Loucy (cell line): ENCODE data around the gene PNPLA6.
A peak's percentile ranks its signal among the peaks of the same experiment; 100 is the strongest.

Experiments used
- H2AFZ ChIP-seq: fragments of 200-600 bp; sonication (generic); 2 replicates; pipeline ENCODE4 v1.6.0; 2016; ENCODE audit warnings: antibody characterized with exemption, mild to moderate bottlenecking, low read length, moderate library complexity
- H3F3A ChIP-seq: fragments of 200-600 bp; 2 replicates; pipeline ENCODE4 v1.6.0; 2016; ENCODE audit warnings: antibody characterized with exemption, low read depth, mild to moderate bottlenecking
- H3K27me3 ChIP-seq: fragments of 200-600 bp; sonication (generic); 2 replicates; pipeline ENCODE4 v1.6.1; 2014; ENCODE audit warnings: low read length, mild to moderate bottlenecking; ENCODE audit not compliant: insufficient read depth, poor library complexity, severe bottlenecking
- H3K36me3 ChIP-seq: fragments of 200-600 bp; sonication (generic); 2 replicates; pipeline ENCODE4 v1.6.1; 2016; ENCODE audit warnings: low read length; ENCODE audit not compliant: insufficient read depth
- H3K4me1 ChIP-seq: fragments of 200-600 bp; sonication (generic); 2 replicates; pipeline ENCODE4 v1.5.1; 2014; ENCODE audit warnings: low read length, mild to moderate bottlenecking; ENCODE audit not compliant: insufficient read depth, poor library complexity, severe bottlenecking
- H3K4me2 ChIP-seq: fragments of 200-600 bp; sonication (generic); 2 replicates; pipeline ENCODE4 v1.6.0; 2014; ENCODE audit warnings: antibody characterized with exemption, low read length, low read depth, mild to moderate bottlenecking; ENCODE audit not compliant: poor library complexity, severe bottlenecking
- H3K4me3 ChIP-seq: fragments of 200-600 bp; sonication (generic); 2 replicates; pipeline ENCODE4 v1.5.1; 2014; ENCODE audit warnings: low read length, mild to moderate bottlenecking, mixed read lengths; ENCODE audit not compliant: poor library complexity, severe bottlenecking
- H3K79me2 ChIP-seq: fragments of 200-600 bp; sonication (generic); 2 replicates; pipeline ENCODE4 v1.6.1; 2014; ENCODE audit warnings: low read length; ENCODE audit not compliant: insufficient read depth
- H3K9ac ChIP-seq: fragments of 200-600 bp; sonication (generic); 2 replicates; pipeline ENCODE4 v1.6.0; 2014; ENCODE audit warnings: mild to moderate bottlenecking, low read depth, low read length, moderate library complexity; ENCODE audit not compliant: poor library complexity, severe bottlenecking
- H3K9me2 ChIP-seq: fragments of 200-600 bp; sonication (generic); replicated peaks from 2 replicates; pipeline ENCODE4 v1.6.1; 2016; ENCODE audit warnings: low read depth, low read length, mixed read lengths
- H3K9me3 ChIP-seq: fragments of 200-600 bp; sonication (generic); 2 replicates; pipeline ENCODE4 v1.6.1; 2014; ENCODE audit warnings: mild to moderate bottlenecking, antibody characterized with exemption, low read length, low read depth; ENCODE audit not compliant: insufficient read depth
- H4K20me1 ChIP-seq: fragments of 200-600 bp; sonication (generic); 2 replicates; pipeline ENCODE4 v1.6.0; 2014; ENCODE audit warnings: antibody characterized with exemption, low read length, mild to moderate bottlenecking; ENCODE audit not compliant: insufficient read depth, poor library complexity, severe bottlenecking
- EZH2phosphoT487 ChIP-seq: fragments of 200-600 bp; IDR thresholded peaks from 2 replicates; pipeline ENCODE4 v1.6.1; 2018; ENCODE audit warnings: antibody characterized with exemption, mild to moderate bottlenecking, moderate library complexity, borderline replicate concordance
- TF ChIP-seq, protein P1 (sequence below): fragments of 200-600 bp; sonication (generic); conservative IDR thresholded peaks from 2 replicates; pipeline ENCODE4 v1.5.1; 2014; ENCODE audit warnings: mild to moderate bottlenecking, antibody characterized with exemption, low read length

PNPLA6 gene

DNA sequence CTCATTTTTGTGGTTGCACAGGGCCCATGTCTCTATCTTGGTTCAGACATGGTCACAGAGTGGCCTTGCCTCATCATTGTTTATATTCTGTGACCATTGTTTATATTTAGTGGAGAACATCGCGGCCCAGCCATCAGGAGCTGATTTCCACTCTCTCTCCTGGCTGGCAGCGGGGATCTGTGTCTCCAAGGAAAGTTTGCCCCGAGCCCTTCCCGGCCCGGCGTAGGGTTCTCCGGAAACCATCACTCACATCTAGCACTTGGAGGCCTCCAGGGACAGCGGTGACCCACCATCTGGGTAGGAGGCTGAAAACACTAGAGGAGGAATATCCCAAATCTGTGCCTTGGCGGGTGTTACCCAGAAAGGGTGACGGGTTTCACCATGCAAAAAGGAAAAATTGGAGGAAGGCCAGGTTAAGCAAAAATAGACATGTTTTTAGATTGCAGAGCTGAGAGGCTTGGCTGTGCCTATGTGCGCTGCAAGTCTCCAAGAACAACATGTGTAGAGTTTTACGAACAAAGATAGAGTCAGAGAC is 20.3 kb upstream of the PNPLA6 start:
- H4K20me1 ChIP-seq, result no peaks in the 10 kb centered on the region
- no peaks in the 10 kb centered on the region for H3F3A ChIP-seq
- no peaks in the 10 kb centered on the region for H3K36me3 ChIP-seq
- peak overlapping the region; percentile 69 for H3K4me2 ChIP-seq
- H3K4me3 ChIP-seq, result peak overlapping the region; percentile 73
- peaks cover 6% of the 10 kb centered on the region for H3K79me2 ChIP-seq
- no peaks in the 10 kb centered on the region for H3K9me3 ChIP-seq
- peaks cover 15% of the 10 kb centered on the region for H3K4me1 ChIP-seq
- no peaks in the 10 kb centered on the region for H3K9me2 ChIP-seq
- peak overlapping the region; percentile 83 for H3K9ac ChIP-seq
- no peaks in the 10 kb centered on the region for H3K27me3 ChIP-seq
- TF ChIP-seq, protein P1, sequence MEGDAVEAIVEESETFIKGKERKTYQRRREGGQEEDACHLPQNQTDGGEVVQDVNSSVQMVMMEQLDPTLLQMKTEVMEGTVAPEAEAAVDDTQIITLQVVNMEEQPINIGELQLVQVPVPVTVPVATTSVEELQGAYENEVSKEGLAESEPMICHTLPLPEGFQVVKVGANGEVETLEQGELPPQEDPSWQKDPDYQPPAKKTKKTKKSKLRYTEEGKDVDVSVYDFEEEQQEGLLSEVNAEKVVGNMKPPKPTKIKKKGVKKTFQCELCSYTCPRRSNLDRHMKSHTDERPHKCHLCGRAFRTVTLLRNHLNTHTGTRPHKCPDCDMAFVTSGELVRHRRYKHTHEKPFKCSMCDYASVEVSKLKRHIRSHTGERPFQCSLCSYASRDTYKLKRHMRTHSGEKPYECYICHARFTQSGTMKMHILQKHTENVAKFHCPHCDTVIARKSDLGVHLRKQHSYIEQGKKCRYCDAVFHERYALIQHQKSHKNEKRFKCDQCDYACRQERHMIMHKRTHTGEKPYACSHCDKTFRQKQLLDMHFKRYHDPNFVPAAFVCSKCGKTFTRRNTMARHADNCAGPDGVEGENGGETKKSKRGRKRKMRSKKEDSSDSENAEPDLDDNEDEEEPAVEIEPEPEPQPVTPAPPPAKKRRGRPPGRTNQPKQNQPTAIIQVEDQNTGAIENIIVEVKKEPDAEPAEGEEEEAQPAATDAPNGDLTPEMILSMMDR, result no peak
- no peak for TF ChIP-seq EZH2phosphoT487
- H2AFZ ChIP-seq, result peak overlapping the region; percentile 97

DNA sequence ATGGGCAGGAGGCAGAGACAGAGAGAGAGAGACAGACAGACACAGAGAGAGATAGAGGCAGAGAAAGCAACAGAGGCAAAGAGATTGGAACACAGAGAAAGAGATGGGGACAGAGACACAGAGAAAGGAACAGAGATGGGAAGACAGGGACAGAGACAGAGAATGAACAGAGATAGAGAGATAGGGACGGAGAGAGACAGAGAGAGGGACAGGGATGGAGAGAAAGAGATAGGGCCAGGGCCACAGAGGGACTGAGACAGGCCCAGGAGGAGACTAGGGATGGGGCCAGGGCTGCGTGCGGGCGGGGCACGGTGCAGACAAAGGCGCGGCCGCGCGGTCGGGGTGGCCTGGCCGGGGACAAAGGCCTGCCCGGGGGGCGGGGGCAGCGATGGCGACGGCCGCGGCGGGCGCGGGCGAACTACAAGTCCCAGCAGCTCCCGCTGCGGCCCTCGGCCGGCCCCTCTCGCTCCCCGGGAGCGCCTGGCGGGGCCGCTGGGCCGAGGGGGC is 19.8 kb upstream of the PNPLA6 start, which contains the start of gene ZNF358:
Gene ZNF358 (plus strand): TSS at position 459 of the 507 bp plus-strand sequence. CDS start 3,140 bp downstream, outside the sequence.
- no peak for TF ChIP-seq EZH2phosphoT487
- TF ChIP-seq, protein P1, result no peak
- H3F3A ChIP-seq, result no peaks in the 10 kb centered on the region
- peaks cover 6% of the 10 kb centered on the region for H3K79me2 ChIP-seq
- H3K9ac ChIP-seq, result peak within 1 kb of the TSS; percentile 86
- no peaks in the 10 kb centered on the region for H3K27me3 ChIP-seq
- peaks cover 15% of the 10 kb centered on the region for H3K4me1 ChIP-seq
- no peaks in the 10 kb centered on the region for H3K9me3 ChIP-seq
- no peaks in the 10 kb centered on the region for H3K36me3 ChIP-seq
- H3K9me2 ChIP-seq, result no peaks in the 10 kb centered on the region
- H4K20me1 ChIP-seq, result no peaks in the 10 kb centered on the region
- H3K4me2 ChIP-seq, result peak within 1 kb of the TSS; percentile 99
- peak within 1 kb of the TSS; percentile 97 for H2AFZ ChIP-seq
- H3K4me3 ChIP-seq, result peak within 1 kb of the TSS; percentile 93

DNA sequence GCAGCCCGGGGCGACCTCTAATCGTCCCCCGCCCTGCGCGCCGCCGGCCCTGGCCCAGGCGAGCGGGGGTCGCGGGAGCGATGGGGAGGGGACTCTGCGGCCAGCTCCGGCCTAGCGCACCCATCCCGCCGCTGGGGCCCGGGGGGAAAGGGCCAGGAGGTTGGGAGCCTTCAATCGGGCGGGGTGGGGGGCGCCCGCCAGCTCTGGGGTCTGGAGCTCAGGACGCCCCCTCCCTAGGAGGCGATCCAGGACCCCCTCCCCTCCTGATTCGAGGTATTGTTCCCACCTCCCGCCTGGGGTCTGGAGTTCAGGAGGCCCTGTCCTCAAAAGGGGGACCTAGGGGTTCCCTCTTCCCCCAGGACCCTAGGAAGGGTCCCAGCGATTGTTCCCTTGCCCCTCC is 19.2 kb upstream of the PNPLA6 start:
- Histone ChIP-seq H2AFZ (peak overlapping the region; percentile 57), H3K4me1 (peaks cover 15% of the 10 kb centered on the region), H4K20me1 (no peaks in the 10 kb centered on the region), H3K27me3 (no peaks in the 10 kb centered on the region), H3K36me3 (no peaks in the 10 kb centered on the region), H3F3A (no peaks in the 10 kb centered on the region), H3K79me2 (peaks cover 6% of the 10 kb centered on the region), H3K4me2 (peak overlapping the region; percentile 99), H3K9me3 (no peaks in the 10 kb centered on the region), H3K9me2 (no peaks in the 10 kb centered on the region), H3K4me3 (peak overlapping the region; percentile 93), H3K9ac (peak overlapping the region; percentile 86)
- TF ChIP-seq, protein P1, result no peak
- TF ChIP-seq EZH2phosphoT487, result no peak
